Ammon's horn (tissue), 1 donor: ENCODE measurements around the gene DUSP21.
"Not testable (repeated sequence)": the region's sequence is repeated elsewhere in the genome, so short reads cannot be mapped to it uniquely, and the experiment has no call there.

ENCODE experiments used
- DNase-seq: peaks from one replicate; pipeline ENCODE4 v3.0.0-alpha.2; 2016; ENCODE audit warnings: low spot score

DUSP21 gene

DNA sequence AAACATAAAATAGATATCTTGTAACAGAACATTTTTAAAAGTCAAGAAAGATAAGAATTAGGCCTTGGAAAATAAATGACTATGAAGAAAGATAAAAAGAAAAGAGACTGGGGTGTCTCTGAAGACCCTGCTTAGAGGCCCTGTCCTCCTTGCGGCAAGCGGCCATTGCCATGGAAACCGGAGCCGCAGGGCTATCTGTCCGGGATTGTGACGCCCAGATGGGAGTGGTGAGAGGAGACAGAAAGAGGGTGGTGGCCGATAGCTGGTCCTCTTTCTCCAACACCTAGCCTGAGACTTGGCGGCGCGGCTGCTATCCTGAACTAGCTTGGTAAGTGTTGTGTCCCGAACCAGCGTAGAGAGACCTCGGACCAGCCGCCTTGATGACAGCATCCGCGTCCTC is at the start of gene DUSP21:
DUSP21 (plus strand) TSS at position 269 of the 400 bp plus-strand sequence; CDS start at position 381, 112 bp downstream.
- DNase-seq, result no peak

DNA sequence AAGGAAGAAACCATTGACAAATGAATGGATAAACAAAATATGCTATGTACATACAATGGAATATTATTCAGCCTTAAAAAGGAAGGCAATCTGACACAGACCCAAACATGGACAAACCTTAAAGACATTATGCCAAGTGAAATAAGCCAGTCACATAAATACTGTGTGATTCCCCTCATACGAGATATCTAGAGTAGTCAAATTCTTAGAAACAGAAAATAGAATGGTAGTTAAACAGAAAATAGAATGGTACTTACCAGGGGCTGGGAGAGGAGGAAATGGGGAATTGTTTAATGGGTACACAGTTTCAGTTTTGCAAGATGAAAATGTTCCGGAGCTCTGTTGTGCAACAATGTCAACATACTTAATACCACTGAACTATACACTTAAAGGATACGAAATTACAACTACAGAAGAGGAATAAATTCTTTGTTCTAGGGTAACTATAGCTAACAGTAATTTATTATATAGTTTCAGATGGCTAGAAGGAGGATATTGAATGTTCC is 47.8 kb upstream of the DUSP21 start:
- no peak for DNase-seq

DNA sequence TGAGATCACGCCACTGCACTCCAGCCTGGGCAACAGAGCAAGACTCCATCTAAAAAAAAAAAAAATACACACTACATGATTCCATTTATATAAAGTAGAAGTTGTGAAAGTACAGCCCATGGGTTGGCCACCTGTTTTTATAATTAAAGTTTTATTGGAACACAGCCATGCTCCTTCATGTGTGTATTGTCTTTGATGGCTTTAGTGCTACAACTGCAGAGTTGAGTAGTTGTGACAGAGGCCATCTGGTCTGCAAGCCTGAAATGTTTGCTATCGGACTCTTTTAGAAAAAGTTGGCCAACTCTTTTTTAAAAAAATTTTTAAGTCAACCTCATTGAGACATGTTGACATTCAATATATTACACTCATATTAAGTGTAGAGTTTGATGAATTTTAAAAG is 41.2 kb upstream of the DUSP21 start:
- no peak for DNase-seq

DNA sequence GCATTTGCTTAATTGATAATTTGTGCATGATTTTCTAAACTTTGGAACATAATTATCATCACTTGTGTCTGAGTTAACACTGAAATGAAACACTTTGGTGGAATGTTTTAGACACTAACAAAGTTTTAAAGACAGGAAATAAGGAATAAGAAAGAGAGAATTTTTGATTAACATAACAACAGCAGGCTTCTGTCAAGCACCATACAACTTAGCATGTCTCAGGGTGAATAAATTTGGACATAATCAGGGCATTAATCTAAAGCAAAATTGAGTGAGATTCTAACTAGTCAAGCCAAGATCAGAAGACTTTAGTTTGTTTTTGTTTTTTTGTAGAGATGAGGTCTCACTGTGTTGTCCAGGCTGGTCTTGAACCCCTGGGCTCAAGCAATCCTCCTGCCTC is 28.1 kb upstream of the DUSP21 start:
- DNase-seq, result no peak

DNA sequence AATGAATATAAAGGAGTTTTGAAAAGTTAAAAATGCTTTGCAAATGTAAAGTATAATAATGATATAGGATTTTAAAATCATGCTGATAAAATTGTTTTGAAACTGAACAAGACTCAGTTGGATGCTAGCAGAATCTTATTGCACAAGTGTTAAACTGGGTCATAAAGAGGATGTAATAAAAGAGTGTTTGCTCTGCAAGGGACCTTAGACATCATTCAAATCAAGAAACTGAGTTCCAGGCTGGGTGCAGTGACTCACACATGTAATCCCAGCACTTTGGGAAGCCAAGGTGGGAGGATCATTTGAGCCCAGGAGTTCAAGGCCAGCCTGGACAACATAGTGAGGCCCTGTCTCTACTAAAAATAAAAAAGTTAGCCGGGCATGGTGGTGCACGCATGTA is 27.5 kb upstream of the DUSP21 start:
- no peak for DNase-seq

DNA sequence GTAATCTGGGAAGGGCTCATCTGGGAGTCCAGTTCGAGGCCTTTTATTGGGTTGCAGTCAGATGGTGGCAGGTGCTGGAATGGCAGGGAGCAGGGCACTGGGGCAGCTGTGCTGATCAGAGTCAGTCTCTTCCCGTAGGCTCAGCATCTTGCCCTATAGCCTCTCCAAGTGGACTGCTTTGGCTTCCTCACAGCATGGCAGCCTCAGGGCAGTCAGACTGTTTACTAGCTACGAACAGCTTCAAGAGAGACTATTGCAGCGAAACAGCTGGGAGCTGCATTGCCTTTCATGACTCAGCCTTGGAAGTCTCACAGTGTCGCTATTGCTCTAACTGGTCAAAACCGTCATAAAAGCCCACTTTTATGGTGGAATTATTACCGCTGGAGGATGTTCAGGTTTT is 26.8 kb upstream of the DUSP21 start:
- DNase-seq, result no peak

DNA sequence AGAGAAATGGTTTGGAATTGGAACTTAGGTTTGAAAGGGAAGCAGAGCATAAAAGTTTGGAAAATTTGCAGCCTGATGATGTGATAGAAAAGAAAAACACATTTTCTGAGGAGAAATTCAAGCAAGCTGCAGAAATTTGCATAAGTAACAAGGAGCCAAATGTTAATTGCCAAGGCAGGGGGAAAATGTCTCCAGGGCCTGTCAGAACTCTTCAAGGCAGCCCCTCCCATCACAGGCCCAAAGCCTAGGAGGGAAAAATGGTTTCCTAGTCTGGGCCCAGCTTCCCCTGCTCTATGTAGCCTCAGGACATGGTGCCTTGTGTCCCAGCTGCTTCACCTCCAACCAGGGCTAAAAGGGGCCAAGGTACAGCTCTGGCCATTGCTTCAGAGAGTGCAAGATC is 21.2 kb upstream of the DUSP21 start:
- DNase-seq, result no peak

DNA sequence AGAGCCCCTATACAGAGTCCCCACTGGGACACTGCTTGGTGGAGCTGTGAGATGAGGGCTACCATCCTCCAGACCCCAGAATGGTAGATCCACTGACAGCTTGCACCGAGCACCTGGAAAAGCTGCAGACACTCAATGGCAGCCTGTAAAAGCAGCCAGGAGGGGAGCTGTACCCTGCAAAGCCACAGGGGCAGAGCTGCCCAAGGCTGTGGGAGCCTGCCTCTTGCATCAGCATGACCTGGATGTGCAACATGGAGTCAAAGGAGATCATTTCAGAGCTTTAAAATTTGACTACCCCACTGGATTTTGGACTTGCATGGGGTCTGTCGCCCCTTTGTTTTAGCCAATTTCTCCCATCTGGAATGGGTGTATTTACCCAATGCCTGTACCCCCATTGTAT is 20.6 kb upstream of the DUSP21 start:
- DNase-seq, result not testable (repeated sequence)

DNA sequence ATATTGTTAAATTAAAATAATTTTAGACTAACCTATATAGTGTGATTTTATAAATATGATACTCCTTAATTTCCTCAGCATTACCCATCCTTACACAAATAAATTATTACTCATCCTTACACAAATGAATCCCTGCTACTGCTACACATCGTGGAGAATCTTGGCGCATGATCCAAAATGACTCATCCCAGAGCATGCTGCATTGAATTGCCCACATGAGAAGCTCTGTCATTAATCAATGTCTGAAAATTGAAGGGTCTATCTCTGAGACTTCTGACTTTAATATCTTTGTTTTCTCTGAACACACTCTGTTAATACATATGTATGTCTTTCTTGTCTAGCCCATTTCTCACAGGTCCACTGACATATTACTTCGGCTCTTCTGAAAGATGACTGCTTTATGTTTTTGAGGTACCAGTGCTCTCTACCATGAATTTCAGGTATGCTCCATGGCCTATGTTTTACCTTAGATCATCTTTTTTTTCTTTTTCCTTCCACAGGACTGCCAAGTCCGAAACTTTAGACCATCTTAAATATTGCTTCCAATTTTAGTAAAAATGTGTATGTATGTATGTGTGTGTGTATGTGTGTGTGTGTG is 15.7 kb upstream of the DUSP21 start:
- DNase-seq, result peak; percentile 28

DNA sequence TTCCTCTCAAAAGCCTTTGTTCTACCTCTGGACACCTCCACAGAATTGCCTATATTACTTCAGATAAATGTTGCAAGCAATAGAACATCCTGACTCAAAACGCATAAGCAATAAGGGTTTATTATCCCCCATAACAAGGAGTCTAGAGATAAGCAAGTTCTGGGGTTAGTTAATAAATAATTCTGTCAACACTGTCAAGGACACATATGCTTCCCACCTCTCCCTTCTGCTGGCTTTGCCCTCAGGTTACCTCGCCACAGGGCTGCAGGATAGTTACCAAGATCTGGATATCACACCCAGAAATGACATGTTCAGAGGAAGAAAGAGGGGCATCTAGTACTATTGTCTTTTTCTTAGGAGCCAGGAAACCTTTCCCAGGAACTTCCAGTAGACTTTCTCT is 14.0 kb upstream of the DUSP21 start:
- DNase-seq, result no peak

DNA sequence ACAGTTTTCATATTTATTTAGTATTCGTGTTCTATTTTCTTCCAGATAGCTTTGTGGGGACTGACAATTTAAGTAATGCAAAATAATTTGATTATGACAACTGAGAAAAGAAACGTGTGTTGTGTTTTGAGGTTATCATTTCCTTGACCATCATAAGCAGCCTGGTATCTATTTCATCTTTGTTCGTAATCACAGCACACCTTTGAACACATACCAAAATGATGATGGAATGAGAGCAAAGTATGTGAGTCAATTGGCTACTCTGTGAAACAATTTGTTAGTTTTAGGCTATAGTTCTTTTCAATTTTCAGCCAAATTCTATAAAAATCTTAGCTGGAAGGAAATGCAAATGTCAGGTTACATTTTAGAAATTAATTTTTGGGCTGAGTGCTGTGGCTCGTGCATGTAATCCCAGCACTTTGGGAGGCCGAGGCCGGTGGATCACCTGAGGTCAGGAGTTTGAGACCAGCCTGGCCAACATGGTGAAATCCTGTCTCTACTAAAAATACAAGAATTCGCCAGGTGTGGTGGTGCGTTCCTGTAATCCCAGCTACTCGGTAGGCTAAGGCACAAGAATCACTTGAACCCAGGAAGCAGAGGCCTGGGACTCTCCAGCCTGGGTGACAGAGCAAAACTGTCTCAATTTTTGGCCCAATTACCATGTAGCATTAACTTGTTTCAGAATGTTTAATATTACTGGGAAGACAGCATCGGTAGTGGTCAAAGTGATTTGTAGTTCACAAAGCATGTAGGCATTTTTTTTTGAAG is 1.1 kb upstream of the DUSP21 start:
- DNase-seq, result no peak

DNA sequence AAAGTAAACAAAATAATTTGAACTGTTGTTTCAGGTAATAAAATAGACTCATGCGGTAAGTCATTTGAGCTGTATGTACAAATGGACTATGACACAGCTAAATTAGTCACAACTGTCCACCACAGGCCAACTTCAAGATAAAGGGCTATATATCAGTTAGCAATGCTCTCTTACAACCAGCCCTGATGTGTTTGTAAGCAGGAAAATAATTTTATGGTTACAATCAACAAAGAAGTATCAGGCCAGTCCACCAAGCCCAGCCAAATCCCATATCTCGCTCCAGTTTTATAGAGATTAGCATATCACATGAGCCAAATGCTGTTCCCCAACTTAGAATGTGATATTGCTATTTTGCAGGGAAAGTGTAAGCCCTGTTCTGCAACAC is 511 bp upstream of the DUSP21 start:
- DNase-seq, result no peak

DNA sequence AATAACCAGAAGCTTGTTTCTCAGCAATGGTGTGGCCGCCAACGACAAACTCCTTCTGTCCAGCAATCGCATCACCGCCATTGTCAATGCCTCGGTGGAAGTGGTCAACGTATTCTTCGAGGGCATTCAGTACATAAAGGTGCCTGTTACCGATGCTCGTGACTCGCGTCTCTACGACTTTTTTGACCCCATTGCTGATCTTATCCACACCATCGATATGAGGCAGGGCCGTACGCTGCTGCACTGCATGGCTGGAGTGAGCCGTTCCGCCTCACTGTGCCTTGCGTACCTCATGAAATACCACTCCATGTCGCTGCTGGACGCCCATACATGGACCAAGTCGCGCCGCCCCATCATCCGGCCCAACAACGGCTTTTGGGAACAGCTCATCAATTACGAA is 383 bp downstream of the DUSP21 start:
- no peak for DNase-seq

DNA sequence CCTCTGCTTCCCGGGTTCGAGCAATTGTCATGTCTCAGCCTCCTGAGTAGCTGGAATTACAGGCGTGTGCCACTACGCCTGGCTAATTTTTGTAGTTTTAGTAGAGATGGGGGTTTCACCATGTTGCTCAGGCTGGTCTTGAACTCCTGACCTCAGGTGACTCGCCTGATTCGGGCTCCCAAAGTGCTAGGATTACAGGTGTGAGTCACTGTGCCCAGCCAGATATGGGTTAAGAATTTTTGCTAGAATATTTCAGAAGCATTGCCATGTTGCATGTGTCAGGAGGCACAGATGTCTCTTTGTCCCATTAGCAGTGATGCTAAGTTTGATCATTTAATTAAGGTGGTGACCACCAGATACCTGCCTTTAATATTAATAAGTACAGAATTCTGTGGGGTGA is 7.1 kb downstream of the DUSP21 start:
- not testable (repeated sequence) for DNase-seq

DNA sequence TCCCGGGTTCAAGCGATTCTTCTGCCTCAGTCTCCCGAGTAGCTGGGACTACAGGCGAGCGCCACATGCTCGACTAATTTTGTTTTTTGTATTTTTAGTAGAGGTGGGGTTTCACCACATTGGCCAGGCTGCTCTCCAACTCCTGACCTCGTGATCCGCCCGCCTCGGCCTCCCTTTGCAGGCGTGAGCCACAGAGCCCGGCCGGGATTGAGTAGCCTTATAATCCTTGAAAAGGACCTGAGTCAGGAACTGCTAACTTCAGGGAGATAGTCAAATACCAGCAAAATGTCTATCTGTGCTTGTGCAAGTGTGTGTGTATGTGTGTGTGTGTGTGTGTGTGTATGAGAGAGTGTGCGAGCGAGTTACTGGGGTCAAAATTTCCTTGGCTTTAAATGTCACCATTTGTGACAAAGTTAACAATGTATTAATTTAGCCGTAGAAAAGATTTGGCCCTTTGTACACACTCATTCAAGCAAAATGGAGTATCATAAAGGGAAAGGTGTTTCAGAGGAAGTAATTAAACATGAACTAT is 27.4 kb downstream of the DUSP21 start:
- no peak for DNase-seq

DNA sequence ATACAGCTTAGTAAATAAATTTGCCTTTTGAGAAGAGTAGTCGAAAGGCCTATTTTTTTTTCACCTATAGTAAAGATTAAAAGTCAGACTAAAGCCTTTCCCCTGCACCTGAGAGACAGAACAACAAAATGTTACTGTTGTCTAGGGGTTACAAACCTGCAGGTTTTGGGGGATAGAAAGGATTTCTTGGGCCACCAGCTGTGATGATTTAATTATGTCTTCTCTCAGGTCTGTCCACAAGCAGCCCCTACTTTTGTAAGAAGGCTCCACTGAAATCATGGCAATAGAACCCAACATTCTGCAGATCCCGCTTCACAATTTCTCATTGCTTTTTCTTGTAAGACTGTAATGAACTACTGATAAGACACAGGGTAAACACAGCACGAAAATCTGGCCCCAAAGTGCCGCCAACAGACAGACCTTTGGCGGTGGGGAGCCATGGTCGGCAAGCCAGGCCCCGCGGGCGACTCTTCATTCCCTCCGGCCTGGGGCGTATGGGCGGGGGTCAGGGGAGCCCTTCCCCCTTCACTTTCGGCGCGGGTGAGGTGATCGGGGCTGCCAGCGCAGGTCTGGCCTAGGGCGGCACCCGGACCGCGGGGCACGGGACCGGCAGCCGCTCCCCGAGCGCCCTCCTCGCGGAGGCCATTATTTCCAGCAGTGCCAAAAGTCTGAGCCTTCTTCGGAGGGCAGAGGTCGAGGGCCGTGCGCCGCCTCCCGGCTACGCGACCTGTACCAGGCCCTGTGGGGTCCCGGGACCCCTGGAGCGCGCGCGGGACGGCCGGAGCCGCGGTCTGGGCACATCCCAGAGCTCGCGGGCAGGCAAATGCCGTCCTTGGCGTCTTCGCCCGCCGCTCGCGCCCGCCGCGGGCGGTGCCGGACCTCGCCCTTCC is 28.4 kb downstream of the DUSP21 start:
- peak; percentile 10 for DNase-seq

DNA sequence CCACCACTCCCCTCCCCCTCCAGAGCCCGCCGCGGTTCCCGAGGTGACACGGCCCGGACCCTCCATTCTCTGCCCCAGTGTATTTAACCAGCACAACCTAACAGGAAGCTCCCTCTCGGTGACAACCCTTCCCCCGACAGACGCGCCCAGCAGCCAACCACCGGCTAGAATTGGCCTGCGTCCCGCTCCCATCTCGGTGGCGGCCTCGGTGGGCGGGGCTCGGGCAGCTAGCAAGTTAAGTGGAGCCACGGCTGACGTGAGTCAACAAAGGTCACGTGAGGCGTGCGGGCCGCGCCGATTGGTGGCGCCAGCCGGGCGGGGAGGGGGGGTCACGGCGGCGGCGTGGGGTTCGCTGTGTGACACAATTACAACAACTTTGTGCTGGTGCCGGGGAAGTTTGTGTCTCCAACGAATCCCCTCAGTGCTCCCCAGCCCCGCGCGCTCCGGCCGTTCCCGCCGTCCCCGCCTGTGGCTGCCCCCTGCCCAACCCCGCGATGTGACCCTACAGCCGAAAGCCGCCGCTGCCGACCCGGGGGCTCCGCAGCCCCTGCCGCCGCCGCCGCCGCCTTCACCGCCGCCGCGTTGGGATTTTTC is 29.1 kb downstream of the DUSP21 start, which contains the start of gene KDM6A:
KDM6A (plus strand) TSS at position 368 of the 594 bp plus-strand sequence. CDS start 364 bp downstream, outside the sequence.
- peak; percentile 97 for DNase-seq

DNA sequence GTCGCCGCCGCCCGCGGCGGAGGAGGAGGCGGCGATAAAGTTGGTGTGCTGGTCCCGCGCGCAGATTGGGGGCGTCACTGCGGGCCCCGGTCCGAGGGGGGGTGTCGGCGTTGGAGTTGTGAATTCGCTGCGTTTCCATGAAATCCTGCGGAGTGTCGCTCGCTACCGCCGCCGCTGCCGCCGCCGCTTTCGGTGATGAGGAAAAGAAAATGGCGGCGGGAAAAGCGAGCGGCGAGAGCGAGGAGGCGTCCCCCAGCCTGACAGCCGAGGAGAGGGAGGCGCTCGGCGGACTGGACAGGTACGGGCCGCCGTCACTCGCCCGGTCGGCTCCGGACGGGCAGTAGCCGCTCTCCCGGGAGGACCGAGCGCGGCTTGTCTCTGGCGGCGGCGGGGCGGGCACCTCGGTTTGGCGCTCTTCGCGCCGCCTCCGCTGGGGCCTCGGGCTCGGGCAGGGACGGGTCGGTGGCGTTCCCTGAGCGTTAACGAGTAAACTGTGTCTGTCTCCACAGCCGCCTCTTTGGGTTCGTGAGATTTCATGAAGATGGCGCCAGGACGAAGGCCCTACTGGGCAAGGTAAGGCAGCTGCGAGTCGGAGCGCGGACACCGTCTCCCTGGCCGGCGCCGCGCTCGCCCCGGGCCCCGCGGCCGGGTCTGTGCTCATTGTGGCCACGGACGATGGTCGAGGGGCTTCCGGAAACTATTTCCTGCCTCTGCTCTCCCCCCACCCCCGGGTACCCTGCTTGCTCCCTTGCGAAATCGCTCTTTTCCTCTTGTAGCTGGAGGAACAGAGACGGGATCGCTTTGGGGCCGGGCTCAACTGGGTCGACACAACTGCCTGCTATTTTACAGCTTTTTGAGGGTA is 29.8 kb downstream of the DUSP21 start:
- DNase-seq, result peak; percentile 28

DNA sequence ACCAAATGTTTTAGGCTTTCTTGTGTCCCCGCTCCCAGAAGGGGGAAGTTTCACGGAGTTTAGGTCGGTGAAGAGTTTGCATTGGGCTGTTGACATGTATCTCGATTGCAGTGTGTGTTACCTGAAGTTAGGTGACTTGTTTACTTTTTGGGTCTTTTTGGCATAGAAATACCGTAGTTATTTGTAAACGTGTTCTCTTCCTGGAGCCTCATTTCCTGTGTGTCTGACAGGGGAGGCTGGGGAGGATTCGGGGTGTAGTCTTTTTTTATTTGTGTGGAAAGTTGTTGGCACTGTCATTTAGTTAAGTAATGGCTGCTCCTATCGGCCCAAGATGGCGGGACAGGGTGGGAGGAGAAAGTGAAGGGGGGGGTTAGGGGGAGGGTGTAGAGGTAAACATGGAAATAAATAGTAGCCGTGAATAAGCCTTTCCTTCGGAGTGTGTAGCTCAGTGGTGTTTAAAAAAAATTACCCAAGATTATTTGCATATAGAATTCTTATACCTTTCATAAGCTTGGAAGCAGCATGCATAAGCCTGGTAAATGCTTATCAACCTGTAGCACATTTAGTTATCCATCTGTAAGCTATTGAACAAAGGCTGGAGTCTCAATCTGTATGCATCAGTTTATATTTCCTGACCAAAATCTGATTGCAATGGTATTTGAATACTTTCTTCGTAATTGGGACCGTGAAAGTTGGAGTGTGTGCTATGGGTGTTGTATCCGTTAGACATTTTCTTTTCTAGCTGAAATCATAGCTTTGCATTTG is 30.8 kb downstream of the DUSP21 start:
- DNase-seq, result peak; percentile 4

DNA sequence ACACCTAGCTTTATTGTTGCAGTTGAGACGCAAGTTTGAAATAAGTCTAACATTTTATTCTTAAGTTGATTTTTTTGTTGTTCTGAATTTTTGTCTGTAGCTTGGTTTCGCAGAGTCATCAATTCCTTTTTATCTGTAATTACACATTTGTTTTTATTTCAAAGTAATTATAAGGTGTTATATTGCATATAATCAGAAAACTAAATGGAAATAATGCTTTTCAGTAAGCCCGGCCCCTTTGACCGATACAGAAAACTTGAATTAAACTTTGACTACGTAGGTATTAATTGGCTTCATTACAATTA is 31.3 kb downstream of the DUSP21 start:
- DNase-seq, result no peak
